Measurements from ENCODE around the gene PBX4.

PBX4 gene

GRCh38 chr19:19525611-19526380, 92.7 kb downstream of the PBX4 start:
- Histone ChIP-seq H3K4me2 (ENCODE audit: low read length) (no peak overlapping the region), H3K4me1 (ENCODE audit: control insufficient read depth, insufficient read depth, low read length) (peaks cover 9% of the 10 kb centered on the region), H3K36me3 (ENCODE audit: insufficient read depth, low read length) (peaks cover 30% of the 10 kb centered on the region), H3K27me3 (ENCODE audit: control insufficient read depth, insufficient read depth, low read length) (no peaks in the 10 kb centered on the region), H3K9ac (ENCODE audit: low read depth, low read length) (no peak overlapping the region), H3K9me3 (replicated peaks; ENCODE audit: low read length) (no peaks in the 10 kb centered on the region), H3K4me3 (ENCODE audit: low read length) (no peak overlapping the region)

GRCh38 chr19:19524053-19524452, 94.4 kb downstream of the PBX4 start:
- Histone ChIP-seq H3K9ac (ENCODE audit: low read depth, low read length) (no peak overlapping the region), H3K9me3 (replicated peaks; ENCODE audit: low read length) (no peaks in the 10 kb centered on the region), H3K36me3 (ENCODE audit: insufficient read depth, low read length) (peaks cover 42% of the 10 kb centered on the region), H3K27me3 (ENCODE audit: control insufficient read depth, insufficient read depth, low read length) (no peaks in the 10 kb centered on the region), H3K4me2 (ENCODE audit: low read length) (no peak overlapping the region), H3K4me3 (ENCODE audit: low read length) (no peak overlapping the region), H3K4me1 (ENCODE audit: control insufficient read depth, insufficient read depth, low read length) (no peaks in the 10 kb centered on the region)

GRCh38 chr19:19523177-19523576, 95.3 kb downstream of the PBX4 start:
- peaks cover 36% of the 10 kb centered on the region for H3K36me3 ChIP-seq (ENCODE audit: insufficient read depth, low read length)
- no peak overlapping the region for H3K4me2 ChIP-seq (ENCODE audit: low read length)
- no peak overlapping the region for H3K4me3 ChIP-seq (ENCODE audit: low read length)
- no peak overlapping the region for H3K9ac ChIP-seq (ENCODE audit: low read depth, low read length)
- no peaks in the 10 kb centered on the region for H3K9me3 ChIP-seq (replicated peaks; ENCODE audit: low read length)
- H3K4me1 ChIP-seq (ENCODE audit: control insufficient read depth, insufficient read depth, low read length) = no peaks in the 10 kb centered on the region
- no peaks in the 10 kb centered on the region for H3K27me3 ChIP-seq (ENCODE audit: control insufficient read depth, insufficient read depth, low read length)

- Histone ChIP-seq H3K4me3 (ENCODE audit: low read length) (no peak overlapping the region), H3K36me3 (ENCODE audit: insufficient read depth, low read length) (peaks cover 16% of the 10 kb centered on the region), H3K4me1 (ENCODE audit: control insufficient read depth, insufficient read depth, low read length) (peaks cover 11% of the 10 kb centered on the region), H3K9me3 (replicated peaks; ENCODE audit: low read length) (no peaks in the 10 kb centered on the region), H3K27me3 (ENCODE audit: control insufficient read depth, insufficient read depth, low read length) (no peaks in the 10 kb centered on the region), H3K4me2 (ENCODE audit: low read length) (no peak overlapping the region), H3K9ac (ENCODE audit: low read depth, low read length) (no peak overlapping the region)
These were observed 97.5 kb downstream of the PBX4 start for GRCh38 chr19:19520989-19521388.

GRCh38 chr19:19517235-19517619, 101.3 kb downstream of the PBX4 start:
- Histone ChIP-seq H3K9ac (ENCODE audit: low read depth, low read length) (peak overlapping the region; percentile 84), H3K4me3 (ENCODE audit: low read length) (peak overlapping the region; percentile 97), H3K36me3 (ENCODE audit: insufficient read depth, low read length) (peaks cover 12% of the 10 kb centered on the region), H3K4me1 (ENCODE audit: control insufficient read depth, insufficient read depth, low read length) (peaks cover 17% of the 10 kb centered on the region), H3K4me2 (ENCODE audit: low read length) (peak overlapping the region; percentile 88), H3K27me3 (ENCODE audit: control insufficient read depth, insufficient read depth, low read length) (no peaks in the 10 kb centered on the region), H3K9me3 (replicated peaks; ENCODE audit: low read length) (no peaks in the 10 kb centered on the region)

GRCh38 chr19:19515642-19516519, 102.6 kb downstream of the PBX4 start, which contains the start of gene NDUFA13:
NDUFA13 (plus strand) TSS chr19:19516225; CDS start chr19:19516239, 14 bp downstream.
- Histone ChIP-seq H3K4me2 (ENCODE audit: low read length) (peak within 1 kb of the TSS; percentile 88), H3K9me3 (replicated peaks; ENCODE audit: low read length) (no peaks in the 10 kb centered on the region), H3K4me3 (ENCODE audit: low read length) (peak within 1 kb of the TSS; percentile 97), H3K36me3 (ENCODE audit: insufficient read depth, low read length) (peaks cover 12% of the 10 kb centered on the region), H3K4me1 (ENCODE audit: control insufficient read depth, insufficient read depth, low read length) (peaks cover 17% of the 10 kb centered on the region), H3K27me3 (ENCODE audit: control insufficient read depth, insufficient read depth, low read length) (no peaks in the 10 kb centered on the region), H3K9ac (ENCODE audit: low read depth, low read length) (peak within 1 kb of the TSS; percentile 84)

- H3K27me3 ChIP-seq (ENCODE audit: control insufficient read depth, insufficient read depth, low read length) = no peaks in the 10 kb centered on the region
- peak within 1 kb of the TSS; percentile 84 for H3K9ac ChIP-seq (ENCODE audit: low read depth, low read length)
- H3K9me3 ChIP-seq (replicated peaks; ENCODE audit: low read length) = no peaks in the 10 kb centered on the region
- peak within 1 kb of the TSS; percentile 88 for H3K4me2 ChIP-seq (ENCODE audit: low read length)
- peaks cover 17% of the 10 kb centered on the region for H3K4me1 ChIP-seq (ENCODE audit: control insufficient read depth, insufficient read depth, low read length)
- peak within 1 kb of the TSS; percentile 97 for H3K4me3 ChIP-seq (ENCODE audit: low read length)
- peaks cover 7% of the 10 kb centered on the region for H3K36me3 ChIP-seq (ENCODE audit: insufficient read depth, low read length)
These were observed 103.4 kb downstream of the PBX4 start, which contains the start of gene TSSK6 for GRCh38 chr19:19514881-19515641. TSSK6 (minus strand) TSS chr19:19515548; CDS start chr19:19515427, 121 bp downstream.

GRCh38 chr19:19514215-19514657, 104.3 kb downstream of the PBX4 start:
- Histone ChIP-seq H3K9me3 (replicated peaks; ENCODE audit: low read length) (no peaks in the 10 kb centered on the region), H3K4me2 (ENCODE audit: low read length) (no peak overlapping the region), H3K27me3 (ENCODE audit: control insufficient read depth, insufficient read depth, low read length) (no peaks in the 10 kb centered on the region), H3K4me3 (ENCODE audit: low read length) (no peak overlapping the region), H3K4me1 (ENCODE audit: control insufficient read depth, insufficient read depth, low read length) (peaks cover 17% of the 10 kb centered on the region), H3K36me3 (ENCODE audit: insufficient read depth, low read length) (peaks cover under 1% of the 10 kb centered on the region), H3K9ac (ENCODE audit: low read depth, low read length) (no peak overlapping the region)

- no peak overlapping the region for H3K4me3 ChIP-seq (ENCODE audit: low read length)
- H3K4me1 ChIP-seq (ENCODE audit: control insufficient read depth, insufficient read depth, low read length) = peaks cover 17% of the 10 kb centered on the region
- peaks cover under 1% of the 10 kb centered on the region for H3K36me3 ChIP-seq (ENCODE audit: insufficient read depth, low read length)
- H3K27me3 ChIP-seq (ENCODE audit: control insufficient read depth, insufficient read depth, low read length) = no peaks in the 10 kb centered on the region
- H3K4me2 ChIP-seq (ENCODE audit: low read length) = no peak overlapping the region
- H3K9ac ChIP-seq (ENCODE audit: low read depth, low read length) = no peak overlapping the region
- no peaks in the 10 kb centered on the region for H3K9me3 ChIP-seq (replicated peaks; ENCODE audit: low read length)
These were observed 104.8 kb downstream of the PBX4 start for GRCh38 chr19:19513682-19514081.
